Middle frontal gyrus (tissue), 1 donor: ENCODE data around the gene PROM1.

Source experiments
- DNase-seq: peaks from one replicate; pipeline ENCODE4 v3.0.0-alpha.2; 2015; ENCODE audit warnings: low spot score; ENCODE audit errors: extremely low spot score

PROM1 gene

DNA sequence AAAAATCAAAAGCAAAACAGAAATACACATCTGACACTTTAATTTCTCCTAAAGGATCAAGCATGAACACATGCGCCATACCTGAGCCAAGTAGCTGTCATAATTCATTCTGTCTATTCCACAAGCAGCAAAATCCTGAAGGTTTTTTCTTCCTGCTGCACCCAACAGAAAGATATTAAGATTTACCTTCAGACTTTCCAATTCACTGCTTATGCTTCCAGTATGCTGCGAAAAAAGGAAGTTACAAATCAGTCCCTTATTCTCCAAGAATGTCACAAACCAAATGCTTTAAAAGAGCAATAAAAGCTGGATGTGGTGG lies 91.7 kb downstream of the PROM1 start:
- DNase-seq: no peak

GRCh38 chr4:15990570-15991285 lies 93.1 kb downstream of the PROM1 start:
- DNase-seq: no peak

DNA sequence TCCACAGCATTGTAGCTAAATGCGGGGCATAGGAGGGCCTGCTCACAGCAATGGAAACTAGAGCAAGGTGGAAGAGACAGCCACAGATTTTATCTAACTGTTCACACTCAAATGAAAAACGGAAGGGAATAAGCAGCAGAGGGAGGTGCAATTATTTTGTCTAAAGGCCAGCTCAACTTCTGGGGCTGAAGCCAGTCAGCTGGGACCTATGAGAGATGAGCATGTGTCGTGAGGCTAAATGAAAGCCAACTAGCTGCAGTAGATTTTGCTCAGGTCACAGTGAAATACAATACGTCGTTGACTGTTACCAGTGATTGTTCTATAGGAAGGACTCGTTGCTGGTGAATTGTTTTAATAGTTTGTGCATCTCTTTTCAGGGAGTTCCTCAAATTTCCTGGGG lies 94.4 kb downstream of the PROM1 start:
- DNase-seq: no peak

GRCh38 chr4:15988222-15988621 lies 95.6 kb downstream of the PROM1 start:
- DNase-seq: no peak

- no peak for DNase-seq
Observed at GRCh38 chr4:15986907-15987306, 96.9 kb downstream of the PROM1 start.

- DNase-seq: no peak
Observed at GRCh38 chr4:15983610-15984009, 100.2 kb downstream of the PROM1 start.

- DNase-seq: no peak
Observed at GRCh38 chr4:15982842-15983524, 100.8 kb downstream of the PROM1 start.

- DNase-seq: no peak
Observed at GRCh38 chr4:15976456-15977447, 107.1 kb downstream of the PROM1 start.

GRCh38 chr4:15971068-15971801 lies 112.6 kb downstream of the PROM1 start:
- DNase-seq: no peak

DNA sequence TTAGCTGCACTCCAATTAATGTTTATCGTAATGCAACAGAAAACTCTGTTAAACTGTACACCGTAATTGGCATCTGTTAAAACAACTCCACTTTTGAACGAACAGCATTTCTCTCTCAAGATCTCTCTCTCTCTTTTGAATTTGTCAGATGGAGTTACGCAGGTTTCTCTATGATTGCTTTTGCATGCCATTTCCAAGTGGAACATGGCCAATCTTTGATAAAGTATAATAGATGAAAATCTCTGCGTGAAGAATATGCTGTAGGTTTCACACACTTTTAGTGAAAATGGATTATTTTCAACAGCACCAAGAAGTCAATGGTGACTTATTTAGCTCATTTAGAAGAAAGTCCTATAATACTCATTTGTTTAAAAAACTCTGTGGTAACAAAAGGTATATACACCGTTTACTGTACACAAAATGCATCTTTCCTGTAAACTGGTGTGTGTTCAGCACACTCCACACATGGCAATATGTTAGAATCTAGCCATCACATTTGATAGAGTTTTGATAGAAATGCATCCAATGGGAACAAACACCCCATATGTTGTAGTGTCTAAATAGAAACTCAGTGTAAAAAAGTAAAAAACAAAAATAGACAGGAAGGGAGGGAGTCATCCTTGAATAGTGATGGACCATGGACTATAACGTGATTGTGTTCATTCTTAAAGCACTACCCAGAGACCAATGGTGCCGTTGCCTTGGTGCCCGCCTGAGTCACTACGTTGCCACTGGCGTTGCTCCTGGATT lies 115.1 kb downstream of the PROM1 start:
- no peak for DNase-seq

- DNase-seq: no peak
Observed at GRCh38 chr4:15965325-15965724, 118.5 kb downstream of the PROM1 start.

DNA sequence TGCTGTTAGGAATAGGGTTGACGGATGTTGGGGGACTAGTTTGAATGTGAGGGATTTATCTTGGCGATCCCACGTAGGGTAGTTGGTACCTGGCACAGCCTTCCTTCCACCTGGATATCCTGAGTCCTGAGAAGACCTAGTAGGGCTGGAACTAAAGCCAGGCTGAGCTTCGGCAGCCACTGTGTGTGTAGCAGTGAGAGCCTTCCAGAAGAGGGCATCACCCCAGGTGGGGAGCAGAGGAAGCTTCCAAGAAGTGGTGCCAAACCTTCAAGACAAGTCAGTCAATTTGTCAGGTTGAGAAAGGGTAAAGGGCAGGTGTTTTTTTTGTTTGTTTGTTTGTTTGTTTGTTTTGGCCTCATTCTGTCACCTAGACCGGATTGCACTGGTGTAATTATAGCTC lies 119.7 kb downstream of the PROM1 start:
- no peak for DNase-seq

- no peak for DNase-seq
Observed at GRCh38 chr4:15963576-15963975, 120.2 kb downstream of the PROM1 start.

GRCh38 chr4:15963001-15963451 lies 120.8 kb downstream of the PROM1 start, which contains the start of gene FGFBP2:
FGFBP2 (minus strand) TSS chr4:15963175; CDS start chr4:15963129, 46 bp downstream.
- no peak for DNase-seq

DNA sequence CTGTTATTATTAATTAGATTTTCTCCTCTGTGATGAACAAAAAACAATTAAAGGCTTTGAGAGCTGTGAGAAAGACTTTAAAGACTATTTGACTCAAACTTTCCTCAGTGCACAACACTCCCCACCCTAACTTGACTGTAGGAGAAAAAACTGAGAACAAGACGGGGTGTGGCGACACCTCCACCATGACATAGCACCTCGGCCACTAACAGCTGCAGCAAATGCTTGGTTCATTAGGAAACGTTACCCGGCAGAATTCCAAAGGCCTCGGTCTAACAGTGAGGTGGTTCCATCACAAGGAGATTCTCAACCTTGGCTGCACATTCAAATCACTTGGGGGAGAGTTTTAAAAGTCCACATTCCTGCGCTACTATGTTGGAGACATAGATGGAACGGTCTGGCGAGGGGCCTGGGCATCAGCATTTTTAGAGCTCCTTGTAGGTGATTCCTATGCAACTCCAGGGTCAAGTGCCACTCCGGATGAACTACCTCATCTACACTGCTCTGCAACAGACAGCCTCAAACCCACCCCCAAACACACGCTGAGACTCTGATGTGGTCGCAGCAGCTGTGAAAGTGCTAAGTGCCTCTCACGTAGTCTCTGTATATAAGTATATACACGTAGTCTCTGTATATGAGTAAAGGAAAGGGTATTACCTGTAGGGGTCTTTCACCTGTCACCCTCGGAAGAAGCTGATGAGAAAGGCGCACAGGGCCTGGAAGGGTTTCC lies 121.9 kb downstream of the PROM1 start:
- no peak for DNase-seq

- no peak for DNase-seq
Observed at GRCh38 chr4:15958562-15958961, 125.3 kb downstream of the PROM1 start.

GRCh38 chr4:15956179-15956850 lies 127.5 kb downstream of the PROM1 start:
- DNase-seq: no peak

GRCh38 chr4:15955670-15956069 lies 128.2 kb downstream of the PROM1 start:
- DNase-seq: no peak

- no peak for DNase-seq
Observed at GRCh38 chr4:15953625-15954024, 130.2 kb downstream of the PROM1 start.
